ENCODE measurements around the gene RIMS4. TPM values are rescaled to one million over a fixed set of nuclear protein-coding genes. Genes with fewer than 3 reads are reported as not detected.

RIMS4 gene
- total and polyA plus RNA-seq, 12 donors: 0.11 to 6.3 (median 0.78) TPM; not detected in 1

- intact Hi-C loops (cut with DNase I): no loop called here
- 42 to 58% (median 53%) methylated on average over 9 to 10 of the region's 10 CpGs for WGBS, 4 donors
- Histone ChIP-seq H3K9me3 (replicated peaks in 1 of 3) (no peaks in the 10 kb centered on the region), H3K36me3 (replicated peaks in 1 of 2) (no peaks in the 10 kb centered on the region), H3K4me3 (no peak overlapping the region), H3K27ac (no peak overlapping the region), H3K27me3 (no peaks in the 10 kb centered on the region), H3K4me1 (replicated peaks in 1 of 2) (no peaks in the 10 kb centered on the region)
- TF ChIP-seq POLR2A (IDR thresholded peaks at IDR 0.05) (no peak), CTCF (IDR thresholded peaks at IDR 0.05) (no peak)
- no peak for DNase-seq
Measured at GRCh38 chr20:44773070-44773829, 37.1 kb downstream of the RIMS4 start.

GRCh38 chr20:44772636-44773035 lies 37.7 kb downstream of the RIMS4 start:
- Histone ChIP-seq H3K27ac (no peak overlapping the region), H3K4me1 (replicated peaks in 1 of 2) (no peaks in the 10 kb centered on the region), H3K36me3 (replicated peaks in 1 of 2) (no peaks in the 10 kb centered on the region), H3K9me3 (replicated peaks in 1 of 3) (no peaks in the 10 kb centered on the region), H3K27me3 (no peaks in the 10 kb centered on the region), H3K4me3 (no peak overlapping the region)
- 50 to 62% (median 56%) methylated on average over 8 of the region's 8 CpGs for WGBS, 4 donors
- DNase-seq: no peak
- intact Hi-C loops (cut with DNase I): no loop called here
- no peak for TF ChIP-seq POLR2A (IDR thresholded peaks at IDR 0.05)

- no peak for DNase-seq
- intact Hi-C loops (cut with DNase I): no loop called here
Measured at GRCh38 chr20:44771172-44771535, 39.2 kb downstream of the RIMS4 start.

GRCh38 chr20:44770484-44771171 lies 39.7 kb downstream of the RIMS4 start:
- TF ChIP-seq POLR2A (IDR thresholded peaks at IDR 0.05) (no peak), CTCF (IDR thresholded peaks at IDR 0.05) (no peak)
- DNase-seq: no peak
- H3K27me3 ChIP-seq: no peaks in the 10 kb centered on the region
- no peaks in the 10 kb centered on the region for H3K36me3 ChIP-seq (replicated peaks in 1 of 2)
- H3K9me3 ChIP-seq (replicated peaks in 1 of 3): no peaks in the 10 kb centered on the region
- intact Hi-C loops (cut with DNase I): no loop called here
- no peaks in the 10 kb centered on the region for H3K4me1 ChIP-seq (replicated peaks in 1 of 2)
- 46 to 63% (median 60%) methylated on average over 7 to 11 of the region's 11 CpGs for WGBS, 4 donors
- no peak overlapping the region for H3K27ac ChIP-seq
- no peak overlapping the region for H3K4me3 ChIP-seq

More at GRCh38 chr20:44771172-44771535, 39.2 kb downstream of the RIMS4 start:
- H3K27ac ChIP-seq: no peak overlapping the region
- no peaks in the 10 kb centered on the region for H3K4me1 ChIP-seq (replicated peaks in 1 of 2)
- TF ChIP-seq POLR2A (IDR thresholded peaks at IDR 0.05) (no peak), CTCF (IDR thresholded peaks at IDR 0.05) (no peak)
- H3K9me3 ChIP-seq (replicated peaks in 1 of 3): no peaks in the 10 kb centered on the region
- H3K27me3 ChIP-seq: no peaks in the 10 kb centered on the region
- WGBS, 4 donors: 81 to 86% (median 85%) methylated on average over 6 to 8 of the region's 8 CpGs
- no peaks in the 10 kb centered on the region for H3K36me3 ChIP-seq (replicated peaks in 1 of 2)
- no peak overlapping the region for H3K4me3 ChIP-seq
